Natural killer cell (primary cell): Measurements from ENCODE around the gene GFI1B. TPM values are rescaled to one million over a fixed set of nuclear protein-coding genes. Genes with fewer than 3 reads are reported as not detected.

Source experiments
- ATAC-seq, 3 donors: fragments of 150-1000 bp in 2 of 3; fragments of 200-7000 bp in 1 of 3; cut with Tn5 transposase; 1 replicate in 1 of 3; 2 replicates in 2 of 3; pipeline ENCODE4 v1.10.0; 2021; ENCODE audit warnings: mild to moderate bottlenecking in 2 of 3, moderate library complexity in 2 of 3
- DNase-seq, 2 donors: peaks; one replicate each; pipeline versions ENCODE4 v3.0.0 to v3.0.0-alpha.2; 2013 to 2021; ENCODE audit warnings: mixed read lengths in 1 of 2
- H3K27ac ChIP-seq: one replicate; pipeline ENCODE4 v1.5.1; 2013; ENCODE audit warnings: mild to moderate bottlenecking, low read length
- H3K27me3 ChIP-seq: one replicate; pipeline ENCODE4 v1.6.1; 2013; ENCODE audit warnings: low read length; ENCODE audit not compliant: control insufficient read depth, insufficient read depth
- H3K36me3 ChIP-seq: one replicate; pipeline ENCODE4 v1.6.1; 2013; ENCODE audit warnings: low read length; ENCODE audit not compliant: control insufficient read depth, insufficient read depth
- H3K4me1 ChIP-seq: one replicate; pipeline ENCODE4 v1.6.1; 2013; ENCODE audit warnings: low read length; ENCODE audit not compliant: control insufficient read depth, insufficient read depth
- H3K4me3 ChIP-seq: one replicate; pipeline ENCODE4 v1.5.1; 2013; ENCODE audit warnings: low read length
- H3K9me3 ChIP-seq: one replicate; pipeline ENCODE4 v1.6.1; 2013; ENCODE audit warnings: low read length; ENCODE audit not compliant: control insufficient read depth, insufficient read depth
- H3K27ac Mint-ChIP-seq, 2 donors: one replicate each; pipeline ENCODE4 v1.8.0; 2022; ENCODE audit warnings: mild to moderate bottlenecking in 2 of 2, mixed read lengths in 2 of 2, moderate library complexity in 1 of 2
- H3K27me3 Mint-ChIP-seq, 2 donors: one replicate each; pipeline ENCODE4 v1.8.0; 2022; ENCODE audit warnings: low read depth in 2 of 2, mixed read lengths in 2 of 2
- H3K36me3 Mint-ChIP-seq: one replicate; pipeline ENCODE4 v1.8.0; 2022; ENCODE audit warnings: mixed read lengths
- H3K4me1 Mint-ChIP-seq, 2 donors: one replicate each; pipeline ENCODE4 v1.8.0; 2022; ENCODE audit warnings: mixed read lengths in 2 of 2
- H3K4me3 Mint-ChIP-seq: one replicate; pipeline ENCODE4 v1.8.0; 2022; ENCODE audit warnings: mild to moderate bottlenecking, moderate library complexity, mixed read lengths
- H3K9me3 Mint-ChIP-seq, 2 donors: one replicate each; pipeline ENCODE4 v1.8.0; 2022; ENCODE audit warnings: mixed read lengths in 2 of 2
- CTCF ChIP-seq: fragments of 200-600 bp; IDR thresholded peaks from one replicate; pipeline ENCODE4 v1.8.0; 2022; ENCODE audit warnings: antibody characterized with exemption
- WGBS: methylation state at CpG from one replicate; pipeline ENCODE4 v1.1.7; 2013; ENCODE audit warnings: missing lambda C conversion rate; ENCODE audit not compliant: insufficient coverage; 5-methylcytosine and 5-hydroxymethylcytosine counted together
- intact Hi-C: fragments of 100-400 bp; cut with micrococcal nuclease; formaldehyde crosslinking; loops from one replicate; pipeline ENCODE4 v1.14.2; 2022
- total RNA-seq, 4 donors: library from RNA; stranded (reverse); fragments of 120-200 nt in 1 of 4; gene quantifications; one replicate each; pipeline versions ENCODE4 v1.2.3 to v1.2.4, GENCODE V29; 2013 to 2022

Gene GFI1B
- total RNA-seq, 3 donors from 2014 or later (not counting 1 experiment from before 2014, with no cell fraction given), result 0.41 to 3.3 (median 2.8) TPM

GRCh38 chr9:133006731-133007352 lies 28.3 kb downstream of the GFI1B start:
- Histone ChIP-seq H3K27ac (no peak overlapping the region), H3K4me1 (peaks cover 25% of the 10 kb centered on the region), H3K9me3 (no peaks in the 10 kb centered on the region), H3K36me3 (no peaks in the 10 kb centered on the region), H3K27me3 (no peaks in the 10 kb centered on the region), H3K4me3 (no peak overlapping the region)
- ATAC-seq (no peak), DNase-seq (no peak)
- H3K9me3 Mint-ChIP-seq, result peaks cover 0 to 2% of the 10 kb centered on the region in 2 donors
- WGBS, result 78% methylated on average over 5 of the region's 5 CpGs
- peaks cover 0 to 12% of the 10 kb centered on the region in 2 donors for H3K4me1 Mint-ChIP-seq
- intact Hi-C loops, result no loop called here
- no peak for TF ChIP-seq CTCF
- H3K4me3 Mint-ChIP-seq, result no peak overlapping the region
- no peaks in the 10 kb centered on the region for H3K36me3 Mint-ChIP-seq
- H3K27me3 Mint-ChIP-seq, result peaks cover 0 to 15% of the 10 kb centered on the region in 2 donors
- no peak overlapping the region for H3K27ac Mint-ChIP-seq

- Histone ChIP-seq H3K36me3 (no peaks in the 10 kb centered on the region), H3K27ac (no peak overlapping the region), H3K27me3 (no peaks in the 10 kb centered on the region), H3K4me3 (no peak overlapping the region), H3K9me3 (no peaks in the 10 kb centered on the region), H3K4me1 (peaks cover 17% of the 10 kb centered on the region)
- ATAC-seq (no peak), DNase-seq (no peak)
- H3K27me3 Mint-ChIP-seq, result peaks cover 0 to 11% of the 10 kb centered on the region in 2 donors
- 74% methylated on average over 7 of the region's 7 CpGs for WGBS
- TF ChIP-seq CTCF, result no peak
- intact Hi-C loops, result no loop called here
- H3K9me3 Mint-ChIP-seq, result peaks cover 0 to 2% of the 10 kb centered on the region in 2 donors
- no peak overlapping the region for H3K4me3 Mint-ChIP-seq
- no peaks in the 10 kb centered on the region for H3K36me3 Mint-ChIP-seq
- H3K27ac Mint-ChIP-seq, result no peak overlapping the region
- H3K4me1 Mint-ChIP-seq, result peaks cover 0 to 5% of the 10 kb centered on the region in 2 donors
Observed at GRCh38 chr9:133008406-133008805, 29.9 kb downstream of the GFI1B start.

DNA sequence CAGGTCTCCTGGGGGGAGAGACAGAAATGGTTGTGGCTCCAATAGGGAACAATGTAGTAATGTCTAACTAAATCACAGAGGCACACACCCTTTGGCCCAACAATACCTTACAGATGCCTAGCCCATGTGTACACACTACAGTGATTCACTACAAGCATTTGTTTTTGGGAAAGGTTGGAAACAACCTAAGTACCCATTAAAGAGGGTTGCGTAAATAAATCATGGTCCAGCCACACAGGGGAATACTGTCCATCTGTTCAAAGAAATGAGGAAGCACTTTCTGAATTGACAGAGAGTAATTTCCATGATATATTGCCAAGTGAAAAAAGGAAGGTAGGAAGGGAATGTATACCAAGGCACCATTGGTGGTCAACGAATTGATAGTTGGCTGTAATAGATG lies 30.3 kb downstream of the GFI1B start:
- Mint-ChIP-seq H3K9me3 (peaks cover 0 to 2% of the 10 kb centered on the region in 2 donors), H3K4me3 (no peak overlapping the region), H3K27ac (no peak overlapping the region), H3K36me3 (no peaks in the 10 kb centered on the region), H3K4me1 (peaks cover 0 to 5% of the 10 kb centered on the region in 2 donors), H3K27me3 (peaks cover 0 to 10% of the 10 kb centered on the region in 2 donors)
- 77% methylated on average over 2 of the region's 2 CpGs for WGBS
- peaks cover 13% of the 10 kb centered on the region for H3K4me1 ChIP-seq
- H3K36me3 ChIP-seq, result no peaks in the 10 kb centered on the region
- no peak for TF ChIP-seq CTCF
- no peak for DNase-seq
- no peak for ATAC-seq
- H3K27ac ChIP-seq, result no peak overlapping the region
- H3K27me3 ChIP-seq, result no peaks in the 10 kb centered on the region
- H3K4me3 ChIP-seq, result no peak overlapping the region
- H3K9me3 ChIP-seq, result no peaks in the 10 kb centered on the region
- intact Hi-C loops, result no loop called here
